ENCODE results near the gene NFE2L2.
A peak's percentile ranks its signal among the peaks of the same experiment; 100 is the strongest.
"Not testable (repeated sequence)": the region's sequence is repeated elsewhere in the genome, so short reads cannot be mapped to it uniquely, and the experiment has no call there.

Gene NFE2L2

GRCh38 chr2:177279847-177280246 lies 15.3 kb upstream of the NFE2L2 start:
- no peak for DNase-seq

- DNase-seq: no peak
Measured at GRCh38 chr2:177275743-177276055, 11.2 kb upstream of the NFE2L2 start.

- no peak for DNase-seq
Measured at GRCh38 chr2:177275040-177275742, 10.7 kb upstream of the NFE2L2 start.

GRCh38 chr2:177273408-177273807 lies 8.9 kb upstream of the NFE2L2 start:
- DNase-seq: no peak

GRCh38 chr2:177272765-177273164 lies 8.2 kb upstream of the NFE2L2 start:
- DNase-seq: no peak

- no peak for DNase-seq
Measured at GRCh38 chr2:177271981-177272666, 7.6 kb upstream of the NFE2L2 start.

- no peak for DNase-seq
Measured at GRCh38 chr2:177270531-177270930, 6.0 kb upstream of the NFE2L2 start.

GRCh38 chr2:177268901-177269300 lies 4.4 kb upstream of the NFE2L2 start:
- DNase-seq: no peak

GRCh38 chr2:177268187-177268871 lies 3.8 kb upstream of the NFE2L2 start:
- DNase-seq: no peak

GRCh38 chr2:177266955-177267354 lies 2.4 kb upstream of the NFE2L2 start:
- DNase-seq: not testable (repeated sequence)

- DNase-seq: no peak
Measured at GRCh38 chr2:177265824-177266817, 1.6 kb upstream of the NFE2L2 start.

- DNase-seq: no peak
Measured at GRCh38 chr2:177264209-177264692, 276 bp downstream of the NFE2L2 start.

GRCh38 chr2:177263451-177264208 lies 897 bp downstream of the NFE2L2 start:
- peak; percentile 94 for DNase-seq

GRCh38 chr2:177262958-177263450 lies 1.5 kb downstream of the NFE2L2 start:
- DNase-seq: no peak

- no peak for DNase-seq
Measured at GRCh38 chr2:177262092-177262491, 2.4 kb downstream of the NFE2L2 start.

GRCh38 chr2:177261116-177262060 lies 3.1 kb downstream of the NFE2L2 start:
- DNase-seq: no peak

GRCh38 chr2:177260379-177260778 lies 4.1 kb downstream of the NFE2L2 start:
- no peak for DNase-seq

- no peak for DNase-seq
Measured at GRCh38 chr2:177258059-177258458, 6.5 kb downstream of the NFE2L2 start.

- no peak for DNase-seq
Measured at GRCh38 chr2:177257471-177257870, 7.1 kb downstream of the NFE2L2 start.

GRCh38 chr2:177256695-177257094 lies 7.8 kb downstream of the NFE2L2 start:
- DNase-seq: no peak

GRCh38 chr2:177256026-177256425 lies 8.5 kb downstream of the NFE2L2 start:
- no peak for DNase-seq
